AG04449 (cell line): Measurements from ENCODE around the gene COPG2.

Experiments
- CTCF ChIA-PET: fragments of 350-600 bp; formaldehyde crosslinking; extraction: SDS; loops from one replicate; lab custom pipeline; 2021; ENCODE audit warnings: antibody characterized with exemption; lab: Yijun Ruan, JAX
- POLR2A ChIA-PET: fragments of 400-600, 350-600 bp; formaldehyde crosslinking; extraction: SDS; loops from one replicate; lab custom pipeline; 2020; ENCODE audit warnings: antibody characterized with exemption, inconsistent platforms; lab: Yijun Ruan, JAX
- DNase-seq: peaks from one replicate; pipeline ENCODE4 v3.0.0-alpha.2; 2010; ENCODE audit warnings: low read depth, low spot score
- H3K4me3 ChIP-seq: 2 replicates; pipeline ENCODE4 v1.5.1; 2011; ENCODE audit warnings: low read depth, mild to moderate bottlenecking, control low read depth, low read length
- TF ChIP-seq, protein P1 (sequence below): IDR thresholded peaks from one replicate; pipeline ENCODE4 v1.5.1; 2011; ENCODE audit warnings: mild to moderate bottlenecking, moderate library complexity, low read length, control low read depth, inconsistent platforms; ENCODE audit not compliant: insufficient read depth; ENCODE audit errors: missing control alignments

Gene COPG2

DNA sequence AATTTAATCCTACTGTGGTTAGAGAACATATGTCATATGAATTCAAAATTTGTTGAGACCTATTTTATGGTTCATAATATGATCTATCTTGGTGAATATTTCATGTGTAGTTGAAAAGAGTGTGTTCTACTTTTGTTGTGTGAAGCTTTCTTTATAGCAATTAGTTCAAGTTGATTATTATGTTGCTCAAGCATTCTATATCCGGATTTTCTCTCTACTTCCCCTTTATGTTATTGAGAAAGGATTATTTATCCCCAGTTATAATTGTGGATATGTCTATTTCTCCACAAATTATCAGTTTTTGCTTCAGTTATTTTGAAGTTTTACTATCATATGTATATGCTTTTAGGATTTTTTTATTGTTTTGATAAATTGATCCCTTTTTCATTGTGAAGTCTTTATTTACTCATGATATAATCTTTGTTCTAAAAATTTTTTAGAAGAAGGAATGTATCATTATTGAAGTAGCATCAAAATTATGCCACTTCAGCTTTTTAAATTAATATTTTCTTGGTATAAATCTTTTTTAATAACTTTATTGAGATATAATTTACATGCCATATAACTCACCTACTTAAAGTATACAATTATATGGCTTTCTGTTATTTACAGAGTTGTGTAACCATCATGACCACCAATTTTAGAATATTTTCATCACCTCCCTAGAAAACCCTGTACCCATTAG is 188.7 kb downstream of the COPG2 start:
- DNase-seq = no peak
- ChIA-PET POLR2A (no interaction called here), CTCF (no interaction called here)
- TF ChIP-seq, protein P1, sequence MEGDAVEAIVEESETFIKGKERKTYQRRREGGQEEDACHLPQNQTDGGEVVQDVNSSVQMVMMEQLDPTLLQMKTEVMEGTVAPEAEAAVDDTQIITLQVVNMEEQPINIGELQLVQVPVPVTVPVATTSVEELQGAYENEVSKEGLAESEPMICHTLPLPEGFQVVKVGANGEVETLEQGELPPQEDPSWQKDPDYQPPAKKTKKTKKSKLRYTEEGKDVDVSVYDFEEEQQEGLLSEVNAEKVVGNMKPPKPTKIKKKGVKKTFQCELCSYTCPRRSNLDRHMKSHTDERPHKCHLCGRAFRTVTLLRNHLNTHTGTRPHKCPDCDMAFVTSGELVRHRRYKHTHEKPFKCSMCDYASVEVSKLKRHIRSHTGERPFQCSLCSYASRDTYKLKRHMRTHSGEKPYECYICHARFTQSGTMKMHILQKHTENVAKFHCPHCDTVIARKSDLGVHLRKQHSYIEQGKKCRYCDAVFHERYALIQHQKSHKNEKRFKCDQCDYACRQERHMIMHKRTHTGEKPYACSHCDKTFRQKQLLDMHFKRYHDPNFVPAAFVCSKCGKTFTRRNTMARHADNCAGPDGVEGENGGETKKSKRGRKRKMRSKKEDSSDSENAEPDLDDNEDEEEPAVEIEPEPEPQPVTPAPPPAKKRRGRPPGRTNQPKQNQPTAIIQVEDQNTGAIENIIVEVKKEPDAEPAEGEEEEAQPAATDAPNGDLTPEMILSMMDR = no peak
- no peak overlapping the region for H3K4me3 ChIP-seq

DNA sequence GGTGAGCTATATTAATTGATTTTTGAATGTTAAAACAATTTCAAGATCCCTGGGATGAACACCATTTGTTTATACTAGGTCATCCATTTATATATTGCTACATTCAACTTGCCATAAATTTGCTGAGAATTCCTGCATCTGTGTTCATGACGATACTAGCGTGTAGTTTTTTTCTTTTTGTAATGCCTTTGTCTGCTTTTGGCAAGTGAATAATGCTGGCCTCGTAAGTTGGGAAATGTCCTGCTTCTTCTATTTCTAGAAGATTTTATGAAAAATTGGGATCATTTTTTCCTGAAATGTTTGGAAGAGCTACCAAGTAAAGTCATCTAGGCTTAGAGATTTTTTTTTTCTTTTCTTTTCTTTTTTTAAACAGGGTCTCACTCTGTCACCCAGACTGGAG is 189.6 kb downstream of the COPG2 start:
- TF ChIP-seq, protein P1 = no peak
- CTCF ChIA-PET = no interaction called here
- no peak for DNase-seq
- POLR2A ChIA-PET = no interaction called here
- no peak overlapping the region for H3K4me3 ChIP-seq

DNA sequence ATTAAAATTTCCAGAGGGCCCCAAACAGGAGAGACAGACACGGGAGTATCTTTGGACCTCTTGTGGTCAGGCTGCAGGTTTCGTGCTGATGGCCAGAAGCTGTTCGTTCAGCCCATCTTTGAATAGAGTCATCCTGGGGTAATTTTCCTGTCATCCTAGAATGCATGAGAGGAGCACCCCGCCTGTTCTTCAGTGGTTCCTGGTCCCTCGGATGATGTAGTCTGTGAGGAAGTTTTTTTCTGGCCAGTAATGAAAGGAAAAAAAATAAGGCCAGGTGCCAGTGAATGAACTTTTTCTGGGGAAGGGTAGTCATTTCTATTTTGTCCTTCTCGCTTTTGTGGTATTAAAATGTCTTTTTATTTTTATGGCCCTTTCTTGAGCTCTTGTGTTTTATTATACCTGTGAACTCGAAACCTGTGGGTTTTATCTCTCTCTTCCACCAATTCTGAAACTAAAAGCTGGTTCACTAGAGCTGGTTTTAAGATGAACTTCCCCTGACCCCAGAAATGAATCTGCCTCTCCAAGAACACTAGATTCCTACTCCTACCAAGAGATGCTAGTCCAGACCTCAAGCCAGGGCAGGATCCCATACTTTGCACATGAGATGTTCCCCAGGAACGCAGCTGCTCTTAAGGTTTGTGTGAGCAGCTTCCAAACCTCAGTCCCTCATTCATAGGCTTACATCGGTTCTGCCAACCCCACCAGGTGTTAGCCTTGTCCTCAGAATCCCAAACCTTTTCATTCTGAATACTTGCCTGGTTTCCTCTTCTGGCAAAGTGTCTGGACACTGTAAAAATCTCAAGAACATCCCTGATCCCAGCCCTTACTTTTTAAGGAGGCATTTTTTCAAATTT is 192.0 kb downstream of the COPG2 start:
- TF ChIP-seq, protein P1 = no peak
- POLR2A ChIA-PET = no interaction called here
- H3K4me3 ChIP-seq = no peak overlapping the region
- CTCF ChIA-PET = no interaction called here
- no peak for DNase-seq

DNA sequence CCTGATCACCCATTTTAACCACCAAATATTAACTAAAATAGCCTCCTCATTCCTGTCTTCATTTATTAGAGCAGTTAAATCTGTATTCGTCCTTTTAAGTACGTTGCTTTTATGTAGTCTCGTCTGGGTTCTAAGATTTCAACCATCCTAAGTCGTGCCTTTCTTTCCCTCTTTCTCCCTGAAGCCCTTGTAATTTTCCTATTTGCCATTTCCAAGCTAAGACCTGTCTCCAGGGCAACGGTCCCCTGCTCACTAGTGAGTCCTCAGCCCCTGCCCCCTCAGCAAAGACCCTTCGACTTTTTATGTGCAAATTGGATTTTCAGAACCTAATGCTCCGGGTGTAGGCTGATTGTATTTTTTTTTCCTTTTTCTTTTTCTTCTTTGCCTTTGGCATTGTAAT is 192.8 kb downstream of the COPG2 start:
- no peak for DNase-seq
- TF ChIP-seq, protein P1 = no peak
- ChIA-PET CTCF (no interaction called here), POLR2A (no interaction called here)
- H3K4me3 ChIP-seq = no peak overlapping the region

DNA sequence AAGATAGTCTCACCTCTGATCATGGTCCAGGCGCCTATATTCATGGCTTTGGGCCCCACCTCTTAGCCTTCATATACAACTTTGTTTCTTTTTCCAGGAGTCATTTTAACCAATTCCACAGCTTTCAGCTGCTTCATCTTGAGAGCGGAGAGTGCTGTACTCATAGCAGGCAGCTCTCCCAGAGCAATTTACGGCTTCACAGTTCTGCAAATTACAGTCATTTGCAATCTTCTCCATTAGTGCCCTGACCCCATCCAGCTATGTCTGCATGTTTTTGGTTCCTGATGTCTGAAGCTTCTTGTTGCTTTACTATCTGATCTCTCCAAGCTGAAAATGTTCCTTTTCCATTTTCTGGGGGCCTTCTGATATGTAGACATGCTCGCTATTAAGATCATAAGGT is 194.7 kb downstream of the COPG2 start:
- no peak overlapping the region for H3K4me3 ChIP-seq
- DNase-seq = no peak
- POLR2A ChIA-PET = no interaction called here
- CTCF ChIA-PET = interaction anchor here (1.0 to 2.7 kb wide), 2 partner anchors 10 to 230 kb away, joined by 3 to 6 read pairs; no protein-coding TSS in a partner anchor
- TF ChIP-seq, protein P1 = no peak

DNA sequence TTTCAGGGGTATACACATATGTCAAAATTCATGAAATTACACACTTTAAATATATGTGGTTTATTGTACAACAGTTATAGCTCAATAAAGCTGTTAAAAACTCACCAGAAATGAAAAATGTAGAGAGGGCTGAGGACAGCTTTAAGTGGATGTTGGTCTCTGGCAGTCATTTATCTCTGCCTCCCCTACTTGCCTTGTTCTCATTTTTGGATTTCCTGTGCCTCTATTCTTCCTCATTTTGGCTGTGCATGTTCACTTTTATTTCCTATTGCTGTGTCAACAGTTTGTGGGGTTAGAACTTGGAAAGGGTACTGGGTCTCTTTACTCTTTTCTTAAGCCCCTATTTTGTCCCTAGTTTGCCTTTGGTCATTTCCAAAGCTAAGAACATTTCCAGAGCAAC is 195.3 kb downstream of the COPG2 start:
- DNase-seq = no peak
- POLR2A ChIA-PET = no interaction called here
- TF ChIP-seq, protein P1 = no peak
- H3K4me3 ChIP-seq = no peak overlapping the region
- CTCF ChIA-PET = interaction anchor here (1.0 to 2.7 kb wide), 2 partner anchors 9 to 230 kb away, joined by 3 to 6 read pairs; no protein-coding TSS in a partner anchor
